H1 (cell line): Measurements from ENCODE around the gene RCAN3. TPM values are rescaled to one million over a fixed set of nuclear protein-coding genes. Genes with fewer than 3 reads are reported as not detected.

Experiments used
- CTCF ChIA-PET: fragments of 300-600 bp; sonication (Branson Sonifier 250); formaldehyde crosslinking; loops from one replicate; lab custom pipeline; 2021; ENCODE audit not compliant: partially characterized antibody; lab: Charles Lee
- POLR2A ChIA-PET: fragments of 300-600 bp; sonication (Branson Sonifier 250); formaldehyde crosslinking; loops from one replicate; lab custom pipeline; 2021; ENCODE audit warnings: inconsistent platforms; ENCODE audit not compliant: partially characterized antibody; lab: Charles Lee
- DNase-seq, 2 experiments: peaks; one replicate each; pipeline versions ENCODE4 v3.0.0 to v3.0.0-alpha.2; 2010 to 2022; ENCODE audit warnings: low spot score in 2 of 2, low read depth in 1 of 2, mixed read lengths in 1 of 2
- FAIRE-seq: peaks from 2 replicates; lab custom pipeline; 2011; peaks lifted over from hg19 to GRCh38; lab: Jason Lieb, UNC
- H2AFZ ChIP-seq: 2 replicates; pipeline ENCODE4 v1.8.1; 2012; ENCODE audit warnings: low read length, inconsistent platforms
- H2AK5ac ChIP-seq: 2 replicates; pipeline ENCODE4 v1.6.1; 2013; ENCODE audit warnings: low read depth, low read length
- H2BK120ac ChIP-seq: replicated peaks from 2 replicates; pipeline ENCODE3; 2013; ENCODE audit warnings: low read depth, low read length, inconsistent platforms
- H2BK12ac ChIP-seq: 2 replicates; pipeline ENCODE4 v1.6.1; 2013; ENCODE audit warnings: low read depth, low read length
- H2BK15ac ChIP-seq: 2 replicates; pipeline ENCODE4 v1.6.1; 2013; ENCODE audit warnings: low read length
- H2BK20ac ChIP-seq: 2 replicates; pipeline ENCODE4 v1.6.1; 2013; ENCODE audit warnings: low read length
- H2BK5ac ChIP-seq: 2 replicates; pipeline ENCODE4 v1.6.1; 2013; ENCODE audit warnings: low read depth, low read length
- H3K14ac ChIP-seq: 2 replicates; pipeline ENCODE4 v1.6.1; 2013; ENCODE audit warnings: inconsistent platforms; ENCODE audit not compliant: insufficient read length
- H3K18ac ChIP-seq: 2 replicates; pipeline ENCODE4 v1.6.1; 2013; ENCODE audit warnings: low read length; ENCODE audit errors: extremely low read depth
- H3K23ac ChIP-seq: 2 replicates; pipeline ENCODE4 v1.6.1; 2013; ENCODE audit warnings: inconsistent platforms; ENCODE audit not compliant: insufficient read length
- H3K23me2 ChIP-seq: 2 replicates; pipeline ENCODE4 v1.6.1; 2013; ENCODE audit warnings: low read depth, low read length
- H3K27ac ChIP-seq: 2 replicates; pipeline ENCODE4 v1.6.1; 2011; ENCODE audit warnings: low read depth, low read length, inconsistent platforms
- H3K27me3 ChIP-seq, 4 experiments: replicated peaks in 1 of 4; 1 replicate in 1 of 4; 2 replicates in 3 of 4; pipeline versions ENCODE4 v1.6.1 to v1.8.1; 2011 to 2013; ENCODE audit warnings: low read length in 3 of 4, mild to moderate bottlenecking in 3 of 4, inconsistent platforms in 2 of 4, mixed read lengths in 2 of 4, moderate library complexity in 1 of 4; ENCODE audit not compliant: control insufficient read depth in 3 of 4, insufficient read depth in 3 of 4; ENCODE audit errors: extremely low read depth in 1 of 4
- H3K36me3 ChIP-seq, 4 experiments: 2 replicates each; pipeline versions ENCODE4 v1.6.1 to v1.8.1; 2011 to 2013; ENCODE audit warnings: mild to moderate bottlenecking in 4 of 4, low read length in 3 of 4, moderate library complexity in 2 of 4, control low read depth in 1 of 4, inconsistent platforms in 1 of 4; ENCODE audit not compliant: insufficient read depth in 4 of 4, control insufficient read depth in 2 of 4
- H3K4ac ChIP-seq: replicated peaks from 2 replicates; pipeline ENCODE3; 2013; ENCODE audit warnings: low read length, low read depth, mixed read lengths, inconsistent platforms; ENCODE audit not compliant: insufficient read length
- H3K4me1 ChIP-seq, 4 experiments: replicated peaks in 1 of 4; 1 replicate in 1 of 4; 2 replicates in 3 of 4; pipeline versions ENCODE4 v1.6.1 to v1.8.1; 2011 to 2013; ENCODE audit warnings: low read length in 3 of 4, inconsistent platforms in 2 of 4, mixed read lengths in 1 of 4; ENCODE audit not compliant: insufficient read depth in 4 of 4, control insufficient read depth in 3 of 4
- H3K4me2 ChIP-seq, 2 experiments: 2 replicates each; pipeline versions ENCODE4 v1.6.1 to v1.8.1; 2011 to 2013; ENCODE audit warnings: low read depth in 2 of 2, low read length in 2 of 2, control low read depth in 1 of 2, inconsistent platforms in 1 of 2, mild to moderate bottlenecking in 1 of 2; ENCODE audit not compliant: insufficient read depth in 1 of 2
- H3K4me3 ChIP-seq, 4 experiments: fragments of 200-600, 300-600 bp in 1 of 4; sonication (generic), shearing (Covaris generic), sonication (Bioruptor Twin) in 1 of 4; 2 replicates each; pipeline versions ENCODE4 v1.5.1 to v1.8.1; 2011 to 2016; ENCODE audit warnings: low read length in 4 of 4, low read depth in 3 of 4, control low read depth in 2 of 4, inconsistent platforms in 2 of 4, mild to moderate bottlenecking in 2 of 4, mixed read lengths in 1 of 4, moderate library complexity in 1 of 4; ENCODE audit not compliant: insufficient read depth in 2 of 4; ENCODE audit errors: extremely low read depth in 1 of 4
- H3K56ac ChIP-seq: replicated peaks from 2 replicates; pipeline ENCODE3; 2013; ENCODE audit warnings: low read depth, mild to moderate bottlenecking, mixed read lengths, low read length, inconsistent platforms; ENCODE audit not compliant: insufficient read length
- H3K79me1 ChIP-seq: 2 replicates; pipeline ENCODE4 v1.6.1; 2013; ENCODE audit warnings: low read depth, low read length, control low read depth
- H3K79me2 ChIP-seq, 2 experiments: 2 replicates each; pipeline versions ENCODE4 v1.6.1 to v1.8.1; 2012 to 2013; ENCODE audit warnings: low read length in 2 of 2, mild to moderate bottlenecking in 2 of 2, inconsistent platforms in 1 of 2; ENCODE audit not compliant: insufficient read depth in 2 of 2, control insufficient read depth in 1 of 2
- H3K9ac ChIP-seq, 4 experiments: replicated peaks in 1 of 4; 1 replicate in 1 of 4; 2 replicates in 3 of 4; pipeline versions ENCODE4 v1.6.1 to v1.8.1; 2011 to 2013; ENCODE audit warnings: low read depth in 3 of 4, low read length in 3 of 4, control low read depth in 2 of 4, mild to moderate bottlenecking in 2 of 4, moderate library complexity in 2 of 4, inconsistent platforms in 1 of 4; ENCODE audit errors: extremely low read depth in 1 of 4
- H3K9me3 ChIP-seq, 2 experiments: 2 replicates each; pipeline versions ENCODE4 v1.6.1 to v1.8.1; 2012 to 2013; ENCODE audit warnings: mild to moderate bottlenecking in 2 of 2, moderate library complexity in 2 of 2, control low read depth in 1 of 2, inconsistent platforms in 1 of 2, low read depth in 1 of 2, low read length in 1 of 2, mixed read lengths in 1 of 2; ENCODE audit not compliant: insufficient read depth in 2 of 2
- H4K20me1 ChIP-seq, 2 experiments: replicated peaks in 1 of 2; 2 replicates each; pipeline versions ENCODE3 to v1.8.1; 2011 to 2013; ENCODE audit warnings: inconsistent platforms in 2 of 2, low read length in 2 of 2, mild to moderate bottlenecking in 1 of 2; ENCODE audit not compliant: insufficient read depth in 2 of 2, control insufficient read depth in 1 of 2
- H4K5ac ChIP-seq: 2 replicates; pipeline ENCODE4 v1.6.1; 2013; ENCODE audit warnings: low read length, low read depth, mixed read lengths, inconsistent platforms; ENCODE audit not compliant: insufficient read length
- H4K8ac ChIP-seq: 2 replicates; pipeline ENCODE4 v1.8.0; 2013; ENCODE audit warnings: mild to moderate bottlenecking, moderate library complexity, low read length, inconsistent platforms; ENCODE audit not compliant: insufficient read depth; ENCODE audit errors: extremely low read depth
- H4K91ac ChIP-seq: replicated peaks from 2 replicates; pipeline ENCODE3; 2013; ENCODE audit warnings: low read length, mixed read lengths, inconsistent platforms; ENCODE audit not compliant: insufficient read length
- CTCF ChIP-seq, 3 experiments: IDR thresholded peaks; 1 replicate in 2 of 3; 2 replicates in 1 of 3; pipeline versions ENCODE4 v1.5.1 to v1.6.1; 2011; ENCODE audit warnings: low read length in 3 of 3, mild to moderate bottlenecking in 3 of 3, inconsistent platforms in 2 of 3, low read depth in 1 of 3, moderate library complexity in 1 of 3; ENCODE audit not compliant: insufficient read depth in 1 of 3; ENCODE audit errors: control extremely low read depth in 1 of 3
- NANOG ChIP-seq: IDR thresholded peaks from 2 replicates; pipeline ENCODE4 v1.6.1; 2011; ENCODE audit warnings: low read length, low read depth, mild to moderate bottlenecking, inconsistent platforms; ENCODE audit not compliant: insufficient read depth, poor library complexity, severe bottlenecking
- PHF8 ChIP-seq: fragments of 200-600 bp; sonication (generic); conservative IDR thresholded peaks from 2 replicates; pipeline ENCODE4 v1.7.1; 2012; ENCODE audit warnings: low read depth, mild to moderate bottlenecking, inconsistent platforms, low read length, moderate library complexity
- RAD21 ChIP-seq, 2 experiments: IDR thresholded peaks in 1 of 2; conservative IDR thresholded peaks in 1 of 2; 2 replicates each; pipeline ENCODE4 v1.6.1; 2011; ENCODE audit warnings: low read depth in 2 of 2, low read length in 2 of 2, improper control_type of control experiment in 1 of 2, inconsistent platforms in 1 of 2, mild to moderate bottlenecking in 1 of 2, moderate library complexity in 1 of 2
- RFX5 ChIP-seq: IDR thresholded peaks from 2 replicates; pipeline ENCODE4 v1.6.1; 2011; ENCODE audit warnings: low read depth, low read length, improper control_type of control experiment, borderline replicate concordance
- RXRA ChIP-seq: IDR thresholded peaks from 2 replicates; pipeline ENCODE4 v1.6.1; 2011; ENCODE audit warnings: low read depth, mild to moderate bottlenecking, low read length, moderate library complexity; ENCODE audit not compliant: insufficient read depth
- TAF1 ChIP-seq: IDR thresholded peaks from 2 replicates; pipeline ENCODE4 v1.6.1; 2011; ENCODE audit warnings: mild to moderate bottlenecking, low read depth, low read length
- TBP ChIP-seq: IDR thresholded peaks from 2 replicates; pipeline ENCODE4 v1.6.1; 2011; ENCODE audit warnings: low read depth, low read length, improper control_type of control experiment
- TCF12 ChIP-seq: IDR thresholded peaks from 2 replicates; pipeline ENCODE4 v1.6.1; 2011; ENCODE audit warnings: low read depth, mild to moderate bottlenecking, low read length
- WGBS, 2 experiments: shearing (Covaris generic) in 1 of 2; methylation state at CpG; one replicate each; pipeline versions ENCODE4 v1.1.6 to v1.1.7; 2013 to 2015; ENCODE audit warnings: low lambda C conversion rate in 2 of 2, mixed read lengths in 2 of 2, inconsistent platforms in 1 of 2, low coverage in 1 of 2, missing lambda C conversion rate in 1 of 2; ENCODE audit not compliant: insufficient replicate concordance in 2 of 2, insufficient coverage in 1 of 2, insufficient read length in 1 of 2; ENCODE audit errors: extremely low coverage in 1 of 2, missing lambda C conversion rate in 1 of 2; 5-methylcytosine and 5-hydroxymethylcytosine counted together
- polyA plus RNA-seq, 7 experiments: library from polyadenylated mRNA; depleted of rRNA in 3 of 7; stranded (reverse) in 5 of 7; unstranded in 2 of 7; fragments of >200 nt in 5 of 7; fragments of 200-250 nt in 2 of 7; gene quantifications; 1 replicate in 5 of 7; 2 replicates in 1 of 7; 4 replicates in 1 of 7; pipeline versions ENCODE4 v1.2.1 to v1.2.3, GENCODE V29; 2011 to 2013; ENCODE audit warnings: missing spikeins in 2 of 7, mixed read lengths in 2 of 7
- total RNA-seq: library from RNA; stranded (reverse); fragmentation: NEBNext Ultra II Directional; extraction: Animal tissue kit (Norgen Biotek cat#: 25700); gene quantifications from 2 replicates; pipeline ENCODE4 v1.2.1, GENCODE V29; 2021

RCAN3 gene
- total and polyA plus RNA-seq, 2 of the 8 experiments (the other 6 are each of a cell fraction or from before 2014, with no cell fraction given), result 5.6 to 16.6 TPM

GRCh38 chr1:24586970-24587820 is 84.6 kb downstream of the RCAN3 start:
- no peaks in the 10 kb centered on the region for H4K20me1 ChIP-seq
- TF ChIP-seq RFX5, result no peak
- no peak for TF ChIP-seq TCF12
- TF ChIP-seq RXRA, result no peak
- TF ChIP-seq TBP, result no peak
- TF ChIP-seq TAF1, result no peak
- TF ChIP-seq NANOG, result no peak
- no peak for TF ChIP-seq PHF8
- TF ChIP-seq RAD21 (IDR thresholded peaks at IDR 0.05 in 1 of 2, conservative IDR thresholded peaks at IDR 0.05 in 1 of 2; ENCODE audit: low read depth in 2 of 2, low read length in 2 of 2), result peak; percentile 72 to 76
- peak; percentile 10 to 91 (median 74) for TF ChIP-seq CTCF (IDR thresholded peaks at IDR 0.05; ENCODE audit: control extremely low read depth in 1 of 3, insufficient read depth in 1 of 3, low read depth in 1 of 3, low read length in 3 of 3)

More at GRCh38 chr1:24586970-24587820, 84.6 kb downstream of the RCAN3 start:
- H2AFZ ChIP-seq, result peak overlapping the region; percentile 94; the same call in 1 of the 2 replicates
- no peak overlapping the region for H3K23ac ChIP-seq
- H2AK5ac ChIP-seq, result no peak overlapping the region
- H2BK15ac ChIP-seq, result no peak overlapping the region
- no peaks in the 10 kb centered on the region for H3K4me1 ChIP-seq
- H3K23me2 ChIP-seq, result no peaks in the 10 kb centered on the region
- H3K18ac ChIP-seq, result no peak overlapping the region
- no peaks in the 10 kb centered on the region; a peak in 1 of 7 replicates for H3K27me3 ChIP-seq
- no peaks in the 10 kb centered on the region for H3K9me3 ChIP-seq
- FAIRE-seq (peak; percentile 97), DNase-seq (no peak)
- no peak overlapping the region for H3K27ac ChIP-seq
- no peaks in the 10 kb centered on the region for H3K79me2 ChIP-seq
- no peak overlapping the region for H3K4me3 ChIP-seq
- H2BK5ac ChIP-seq, result no peak overlapping the region
- ChIA-PET CTCF (interaction anchor here (0.7 to 7.5 kb wide), 61 partner anchors 7 to 496 kb away, joined by 3 to 53 read pairs (median 4); partner anchors contain the start of genes NIPAL3 and STPG1), POLR2A (no interaction called here)
- no peak overlapping the region for H2BK120ac ChIP-seq
- H3K9ac ChIP-seq, result no peak overlapping the region
- no peak overlapping the region for H2BK20ac ChIP-seq
- H4K91ac ChIP-seq, result no peak overlapping the region
- H3K56ac ChIP-seq, result no peak overlapping the region
- H3K4ac ChIP-seq, result no peak overlapping the region
- H3K79me1 ChIP-seq, result no peaks in the 10 kb centered on the region
- no peaks in the 10 kb centered on the region for H3K36me3 ChIP-seq
- H4K8ac ChIP-seq, result no peak overlapping the region
- H3K14ac ChIP-seq, result no peak overlapping the region
- 43% methylated on average over 9 of the region's 9 CpGs; no CpG with 5 or more reads in 1 of the 2 experiments for WGBS, 2 experiments
- H2BK12ac ChIP-seq, result no peak overlapping the region
- H3K4me2 ChIP-seq, result no peak overlapping the region
- H4K5ac ChIP-seq, result no peak overlapping the region
